ENCODE data around the gene ZNF570.
A peak's percentile ranks its signal among the peaks of the same experiment; 100 is the strongest.

ZNF570 gene

DNA sequence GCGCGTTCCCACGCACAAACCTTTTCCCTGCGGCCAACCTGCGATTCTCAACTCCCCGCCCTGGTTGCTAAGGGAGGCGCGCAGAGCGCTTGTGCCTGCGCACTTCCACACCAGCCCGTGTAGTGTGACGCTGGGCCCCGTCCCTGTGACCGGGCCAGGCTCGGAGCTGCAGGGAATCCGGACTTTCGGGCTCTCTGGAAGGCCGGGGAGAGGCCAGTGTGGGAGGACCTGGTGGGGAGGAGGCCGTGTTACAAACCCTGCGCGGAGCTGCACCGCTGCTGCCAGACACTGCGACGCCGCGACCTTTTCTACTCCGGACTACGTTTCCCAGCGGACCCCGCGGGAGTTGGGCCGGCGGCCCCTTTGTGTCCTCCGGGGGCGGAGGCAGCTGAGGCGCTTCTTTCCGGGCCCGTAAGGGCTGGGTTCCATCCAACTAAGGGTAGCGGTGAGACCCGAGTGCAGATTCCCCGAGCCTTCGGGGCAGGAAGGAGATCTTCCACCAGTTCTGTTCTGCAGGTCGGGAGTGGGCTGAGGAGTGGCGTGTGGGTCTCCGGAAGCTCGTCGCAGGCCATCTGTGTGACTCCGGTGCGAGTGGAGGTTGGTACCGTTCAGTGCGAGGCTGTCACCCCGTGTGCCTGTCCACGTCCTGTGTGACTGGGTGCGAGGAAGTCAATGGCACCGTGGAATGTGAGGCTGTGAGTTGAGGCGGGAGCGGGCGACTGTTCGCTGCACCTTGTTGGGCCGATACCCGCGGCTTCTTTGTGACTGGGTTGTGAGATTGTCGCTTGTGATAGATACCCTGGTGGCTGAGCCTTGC is at the start of gene ZNF570:
Gene ZNF570, plus strand, starts transcription at position 396 of the 817 bp plus-strand sequence. CDS start 999 bp downstream, outside the sequence.
- DNase-seq (ENCODE audit: low read depth in 2 of 2), result peak; percentile 81 to 82

DNA sequence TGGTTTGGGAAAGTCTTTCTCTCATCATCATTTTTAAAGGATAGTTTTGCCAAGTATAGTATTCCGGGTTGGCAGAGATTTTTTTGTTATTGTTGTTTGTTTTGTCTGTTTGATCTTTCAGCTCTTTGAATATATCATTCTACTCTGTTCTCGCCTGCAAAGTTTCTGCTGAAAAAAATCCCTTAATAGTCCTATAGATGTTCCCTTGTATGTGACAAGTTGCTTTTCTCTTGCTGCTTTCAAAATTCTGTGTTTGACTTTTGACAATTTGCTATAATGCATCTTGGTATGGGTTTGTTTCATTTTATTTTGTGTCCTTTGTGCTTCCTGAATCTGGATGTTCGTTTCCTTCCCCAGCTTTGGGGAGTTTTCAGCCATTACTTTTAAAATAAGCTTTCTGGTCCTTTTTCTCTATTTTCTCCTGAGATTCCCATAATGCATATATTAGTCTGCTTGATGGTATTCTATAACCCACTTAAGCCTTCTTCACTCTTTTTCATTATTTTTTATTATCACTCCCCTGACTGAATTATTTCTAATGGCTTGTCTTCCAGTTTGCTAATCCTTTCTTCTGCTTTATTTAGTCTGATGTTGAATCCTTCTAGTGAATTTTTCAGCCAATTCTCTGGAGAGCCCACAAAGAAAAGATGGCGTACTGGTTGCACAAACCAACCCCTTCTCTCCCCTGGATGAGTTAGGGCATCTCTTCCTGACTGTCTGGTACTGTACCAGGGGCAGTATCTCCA is 16.5 kb upstream of the ZNF570 start:
- DNase-seq (ENCODE audit: low read depth in 2 of 2), result no peak

DNA sequence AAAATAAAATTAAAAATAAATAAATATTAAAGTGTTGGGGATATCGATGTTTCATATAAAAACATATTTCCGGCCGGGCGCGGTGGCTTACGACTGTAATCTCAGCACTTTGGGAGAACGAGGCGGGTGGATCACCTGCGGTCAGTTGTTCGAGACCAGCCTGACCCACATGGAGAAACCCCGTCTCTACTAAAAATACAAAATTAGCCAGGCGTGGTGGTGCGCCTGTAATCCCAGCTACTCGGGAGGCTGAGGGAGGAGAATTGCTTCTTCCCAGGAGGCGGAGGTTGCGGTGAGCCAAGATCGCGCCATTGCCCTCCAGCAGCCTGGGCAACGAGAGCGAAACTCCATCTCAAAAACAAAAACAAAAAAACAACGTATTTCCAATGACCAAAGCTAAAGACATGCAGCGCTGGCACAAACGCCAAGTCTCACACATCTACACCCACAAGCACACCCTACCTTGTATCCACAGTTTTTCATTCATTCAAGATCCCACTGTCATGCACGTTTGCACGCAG is 2.8 kb upstream of the ZNF570 start:
- no peak for DNase-seq (ENCODE audit: low read depth in 2 of 2)

DNA sequence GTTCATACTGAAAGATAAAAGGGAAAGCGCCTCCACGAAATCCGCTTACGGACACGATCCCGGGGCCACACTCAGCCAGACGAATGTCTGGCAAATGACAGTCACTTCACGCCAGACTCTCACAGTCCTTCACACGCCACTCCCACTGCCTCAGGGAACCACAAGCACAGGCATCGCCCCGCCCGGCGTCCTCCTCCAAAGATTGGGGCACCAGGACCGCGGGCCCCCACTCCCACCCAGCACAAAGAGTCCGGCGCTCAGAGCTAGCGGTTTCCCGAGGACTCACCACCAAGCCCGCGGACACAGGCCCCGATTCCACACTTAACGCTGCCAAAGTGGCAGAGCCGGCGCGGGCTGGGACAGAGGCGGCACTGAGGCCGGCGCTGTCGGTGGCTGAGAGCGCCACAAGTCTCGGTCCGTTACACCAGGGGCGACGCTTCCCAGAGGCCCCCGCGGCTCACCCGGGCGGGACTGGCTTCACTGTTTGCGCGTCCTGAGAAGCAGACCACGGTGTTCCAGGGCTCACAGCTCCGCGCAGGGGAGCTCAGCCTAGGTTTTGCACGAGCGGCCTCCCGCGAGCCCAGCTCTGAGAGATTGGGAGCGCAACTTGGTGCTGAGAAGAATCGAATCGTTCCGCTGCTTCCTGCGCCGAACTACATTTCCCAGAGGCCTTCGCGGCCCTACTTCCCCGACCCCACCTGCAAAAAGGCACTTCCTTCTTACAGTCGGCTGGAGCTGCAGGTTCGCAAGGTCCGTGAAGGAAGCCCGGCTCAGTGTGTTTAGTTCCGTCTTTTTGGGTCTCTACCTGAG is 2.2 kb upstream of the ZNF570 start, which contains the start of gene ZNF569:
Gene ZNF569, minus strand, starts transcription at position 647 of the 810 bp plus-strand sequence. CDS start 22,523 bp downstream, outside the sequence.
- DNase-seq (ENCODE audit: low read depth in 2 of 2), result peak; percentile 72 to 77

GRCh38 chr19:37467608-37468090 is 1.5 kb upstream of the ZNF570 start:
- no peak for DNase-seq (ENCODE audit: low read depth in 2 of 2)

GRCh38 chr19:37470216-37470615 is 1.1 kb downstream of the ZNF570 start:
- DNase-seq (ENCODE audit: low read depth in 2 of 2), result no peak

DNA sequence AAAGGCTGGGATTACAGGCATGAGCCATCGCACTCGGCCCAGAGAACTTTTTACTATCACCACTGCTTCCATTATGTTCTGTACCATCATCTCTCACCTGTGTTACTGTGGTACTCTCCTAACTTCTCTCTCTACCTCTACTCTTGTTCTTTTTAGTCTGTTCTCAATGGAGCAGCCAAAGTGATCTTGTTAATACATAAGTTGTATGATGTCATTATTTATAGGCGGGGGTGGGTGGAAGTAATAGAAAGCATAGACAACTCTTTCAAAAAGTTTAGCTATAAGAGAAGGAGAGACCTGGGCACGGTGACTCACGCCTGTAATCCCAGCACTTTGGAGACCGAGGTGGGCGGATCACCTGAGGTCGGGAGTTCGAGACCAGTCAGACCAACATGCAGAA is 3.0 kb downstream of the ZNF570 start:
- no peak for DNase-seq (ENCODE audit: low read depth in 2 of 2)

DNA sequence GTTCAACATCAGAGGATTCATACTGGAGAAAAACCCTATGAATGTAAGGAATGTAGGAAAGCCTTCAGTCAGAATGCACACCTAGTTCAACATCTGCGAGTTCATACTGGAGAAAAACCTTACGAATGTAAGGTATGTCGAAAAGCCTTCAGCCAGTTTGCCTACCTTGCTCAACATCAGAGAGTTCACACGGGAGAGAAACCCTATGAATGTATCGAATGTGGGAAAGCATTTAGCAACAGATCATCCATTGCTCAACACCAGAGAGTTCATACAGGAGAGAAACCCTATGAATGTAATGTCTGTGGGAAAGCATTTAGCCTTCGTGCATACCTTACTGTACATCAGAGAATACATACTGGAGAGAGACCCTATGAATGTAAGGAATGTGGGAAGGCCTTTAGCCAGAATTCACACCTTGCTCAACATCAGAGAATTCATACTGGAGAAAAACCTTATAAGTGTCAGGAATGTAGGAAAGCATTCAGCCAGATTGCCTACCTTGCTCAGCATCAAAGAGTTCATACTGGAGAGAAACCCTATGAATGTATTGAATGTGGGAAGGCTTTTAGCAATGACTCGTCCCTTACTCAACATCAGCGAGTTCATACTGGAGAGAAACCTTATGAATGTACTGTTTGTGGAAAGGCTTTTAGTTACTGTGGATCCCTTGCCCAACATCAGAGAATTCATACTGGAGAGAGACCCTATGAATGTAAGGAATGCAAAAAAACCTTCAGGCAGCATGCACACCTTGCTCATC is 15.4 kb downstream of the ZNF570 start:
- no peak for DNase-seq (ENCODE audit: low read depth in 2 of 2)

DNA sequence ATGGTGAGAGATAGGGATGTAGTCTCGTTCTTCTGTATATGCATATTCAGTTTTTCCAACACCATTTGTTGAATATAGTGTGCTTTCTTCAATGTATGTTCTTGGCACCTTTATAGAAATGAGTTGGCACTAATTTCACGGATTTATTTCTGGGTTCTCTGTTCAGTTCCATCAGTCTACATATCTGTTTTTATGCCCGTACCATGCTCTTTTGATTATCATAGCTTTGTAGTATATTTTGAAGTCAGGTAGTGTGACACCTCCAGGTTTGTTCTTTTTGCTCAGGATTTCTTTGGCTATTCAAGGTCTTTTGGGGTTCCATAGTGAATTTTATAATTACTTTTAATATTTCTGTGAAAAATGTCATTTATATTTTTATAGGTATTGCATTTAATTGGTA is 23.1 kb downstream of the ZNF570 start:
- DNase-seq (ENCODE audit: low read depth in 2 of 2), result no peak

DNA sequence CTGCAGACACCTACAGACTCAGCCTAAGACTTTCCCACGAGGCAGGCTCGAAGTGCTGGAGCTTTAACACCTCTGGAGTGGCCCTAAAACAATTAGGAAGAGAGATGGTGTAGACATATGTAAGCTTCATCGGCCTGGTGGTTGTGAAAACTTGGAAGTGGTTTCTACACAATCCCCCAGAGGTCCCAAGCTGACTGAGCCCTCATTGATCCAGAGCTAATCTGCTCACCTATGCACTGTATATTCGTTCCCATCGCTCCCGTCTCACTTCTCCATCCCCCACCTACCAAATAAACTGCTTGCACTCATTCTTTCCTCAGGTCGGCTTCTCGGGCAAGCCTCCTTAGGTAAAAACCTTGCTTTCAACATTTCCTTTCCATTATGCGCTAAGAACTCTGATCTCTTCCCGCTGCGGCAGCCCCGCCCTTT is 36.8 kb downstream of the ZNF570 start:
- no peak for DNase-seq (ENCODE audit: low read depth in 2 of 2)

DNA sequence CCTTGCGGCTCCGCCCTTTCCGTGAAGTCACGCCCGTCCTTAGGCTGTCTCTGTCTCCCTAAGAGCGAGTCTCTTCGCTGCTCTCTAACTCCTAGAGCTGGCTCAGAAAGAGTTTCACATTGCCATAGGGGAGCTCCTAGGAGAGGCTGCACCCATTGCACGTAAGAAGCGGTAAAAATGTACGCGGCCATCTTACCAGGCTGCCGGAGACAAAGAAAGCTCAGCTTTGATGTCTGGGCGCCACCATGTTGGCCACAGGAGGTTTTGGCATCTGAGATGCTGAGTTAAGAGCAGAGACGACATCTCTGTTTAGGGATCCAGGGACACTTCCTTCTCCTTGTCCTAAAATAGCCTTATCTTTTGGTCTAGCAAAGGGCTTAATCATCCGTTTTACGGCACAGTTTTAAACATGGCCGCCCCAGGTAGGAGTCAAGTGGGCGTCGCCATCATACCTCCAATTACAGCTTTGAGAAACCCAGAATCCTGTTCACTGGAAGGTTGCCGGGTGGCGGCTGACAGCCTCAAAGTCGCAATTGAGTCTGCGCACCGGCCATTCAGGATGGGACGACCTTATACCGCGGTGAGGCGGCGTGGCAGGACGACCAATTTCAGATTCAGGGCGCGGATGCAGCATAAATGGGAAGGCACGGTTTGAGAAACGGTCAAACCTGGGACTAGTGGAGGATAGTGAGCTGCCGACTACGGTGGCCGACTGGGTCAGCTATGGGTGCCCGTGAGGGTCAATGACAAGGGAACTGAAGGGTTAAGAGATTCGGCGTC is 37.4 kb downstream of the ZNF570 start, which contains the start of gene ZNF793:
Gene ZNF793, plus strand, starts transcription at position 553 of the 780 bp plus-strand sequence. CDS start 16,501 bp downstream, outside the sequence.
- DNase-seq (ENCODE audit: low read depth in 2 of 2), result peak; percentile 48 to 68

- no peak for DNase-seq (ENCODE audit: low read depth in 2 of 2)
Observed at GRCh38 chr19:37507167-37507464, 38.0 kb downstream of the ZNF570 start.

- DNase-seq (ENCODE audit: low read depth in 2 of 2), result no peak
Observed at GRCh38 chr19:37511186-37511585, 42.0 kb downstream of the ZNF570 start.

- DNase-seq (ENCODE audit: low read depth in 2 of 2), result no peak
Observed at GRCh38 chr19:37511821-37512220, 42.7 kb downstream of the ZNF570 start.

GRCh38 chr19:37513397-37513796 is 44.2 kb downstream of the ZNF570 start:
- DNase-seq (ENCODE audit: low read depth in 2 of 2), result no peak

DNA sequence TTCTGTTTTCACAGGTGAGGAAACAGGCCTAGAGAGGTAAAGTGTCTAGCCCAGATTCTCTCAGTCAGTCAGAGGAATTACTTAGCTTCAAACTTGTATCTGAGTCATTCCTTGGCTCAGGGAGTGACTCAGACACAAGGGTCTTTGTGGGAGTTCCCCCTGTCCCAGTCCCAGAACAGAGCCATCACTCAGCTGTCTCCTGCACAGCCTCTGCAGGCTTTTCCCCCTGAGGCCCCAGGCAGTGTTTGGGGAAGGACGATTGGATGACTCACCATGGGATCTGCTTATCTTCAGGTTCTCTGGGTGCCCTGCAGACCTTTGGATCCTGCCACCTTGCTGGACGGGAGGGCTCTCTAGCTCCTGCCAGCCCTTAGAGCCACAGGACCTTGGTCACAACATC is 50.7 kb downstream of the ZNF570 start:
- DNase-seq (ENCODE audit: low read depth in 2 of 2), result no peak

DNA sequence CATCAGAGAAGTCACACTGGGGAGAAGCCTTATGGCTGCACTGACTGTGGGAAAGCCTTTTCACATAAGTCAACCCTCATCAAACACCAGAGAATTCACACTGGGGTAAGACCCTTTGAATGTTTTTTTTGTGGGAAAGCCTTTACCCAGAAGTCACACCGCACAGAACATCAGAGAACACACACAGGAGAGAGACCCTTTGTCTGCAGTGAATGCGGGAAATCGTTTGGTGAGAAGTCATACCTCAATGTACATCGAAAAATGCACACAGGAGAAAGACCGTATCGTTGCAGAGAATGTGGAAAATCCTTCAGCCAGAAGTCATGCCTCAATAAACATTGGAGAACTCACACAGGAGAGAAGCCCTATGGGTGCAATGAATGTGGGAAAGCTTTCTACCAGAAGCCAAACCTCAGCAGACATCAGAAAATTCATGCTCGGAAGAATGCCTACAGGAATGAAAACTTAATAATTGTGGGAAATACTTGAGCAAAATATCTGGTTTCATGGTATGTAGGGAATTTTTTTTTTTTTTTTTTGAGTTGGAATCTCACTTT is 68.3 kb downstream of the ZNF570 start:
- DNase-seq (ENCODE audit: low read depth in 2 of 2), result no peak
